MM.1S (cell line): ENCODE measurements around the gene MESD.

ENCODE experiments used
- EZH2 ChIP-seq: fragments of 300-600 bp; sonication (generic); optimal IDR thresholded peaks from 2 replicates; pipeline ENCODE3; 2017; ENCODE audit warnings: low read depth, mild to moderate bottlenecking, antibody characterized with exemption, low read length, mixed read lengths
- TF ChIP-seq, protein P1 (sequence below): fragments of 300-600 bp; sonication (generic); IDR thresholded peaks from 2 replicates; pipeline ENCODE4 v1.5.1; 2016; ENCODE audit warnings: antibody characterized with exemption, low read length, mixed read lengths

DNA sequence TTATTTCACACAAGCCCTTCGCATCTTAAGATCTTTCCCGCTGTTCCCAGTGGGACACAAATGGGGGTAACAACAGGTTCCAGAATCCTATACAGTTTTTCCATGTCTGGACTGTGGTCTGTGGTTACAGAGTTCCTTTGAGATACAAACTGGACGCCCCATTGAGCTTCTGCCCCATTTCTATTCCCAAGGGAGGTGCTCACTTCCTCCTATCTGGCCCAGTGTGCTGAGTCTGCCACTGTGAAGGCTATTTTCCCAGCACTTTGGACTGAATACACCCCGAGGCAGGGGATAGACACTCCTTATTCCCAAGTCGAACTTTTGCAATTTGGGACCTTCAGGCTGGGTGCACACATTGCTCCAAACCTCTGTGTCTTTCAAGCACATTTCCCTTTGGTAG lies 44.0 kb downstream of the MESD start:
- TF ChIP-seq, protein P1, sequence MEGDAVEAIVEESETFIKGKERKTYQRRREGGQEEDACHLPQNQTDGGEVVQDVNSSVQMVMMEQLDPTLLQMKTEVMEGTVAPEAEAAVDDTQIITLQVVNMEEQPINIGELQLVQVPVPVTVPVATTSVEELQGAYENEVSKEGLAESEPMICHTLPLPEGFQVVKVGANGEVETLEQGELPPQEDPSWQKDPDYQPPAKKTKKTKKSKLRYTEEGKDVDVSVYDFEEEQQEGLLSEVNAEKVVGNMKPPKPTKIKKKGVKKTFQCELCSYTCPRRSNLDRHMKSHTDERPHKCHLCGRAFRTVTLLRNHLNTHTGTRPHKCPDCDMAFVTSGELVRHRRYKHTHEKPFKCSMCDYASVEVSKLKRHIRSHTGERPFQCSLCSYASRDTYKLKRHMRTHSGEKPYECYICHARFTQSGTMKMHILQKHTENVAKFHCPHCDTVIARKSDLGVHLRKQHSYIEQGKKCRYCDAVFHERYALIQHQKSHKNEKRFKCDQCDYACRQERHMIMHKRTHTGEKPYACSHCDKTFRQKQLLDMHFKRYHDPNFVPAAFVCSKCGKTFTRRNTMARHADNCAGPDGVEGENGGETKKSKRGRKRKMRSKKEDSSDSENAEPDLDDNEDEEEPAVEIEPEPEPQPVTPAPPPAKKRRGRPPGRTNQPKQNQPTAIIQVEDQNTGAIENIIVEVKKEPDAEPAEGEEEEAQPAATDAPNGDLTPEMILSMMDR: no peak
- no peak for TF ChIP-seq EZH2
